A549 (cell line): ENCODE data around the gene TBC1D16. TPM values are rescaled to one million over a fixed set of nuclear protein-coding genes. Genes with fewer than 3 reads are reported as not detected.

Experiments used
- ATAC-seq, 2 experiments: fragments of 200-7000 bp in 1 of 2; fragments of >200 bp in 1 of 2; cut with Nextera tagmentation in 1 of 2; cut with Tn5 transposase in 1 of 2; 3 replicates each; pipeline versions ENCODE4 v1.8.0 to v1.9.1; 2018 to 2020; ENCODE audit warnings: mild to moderate bottlenecking in 1 of 2, moderate library complexity in 1 of 2
- CTCF ChIA-PET: fragments of 300-600 bp; sonication (Branson Sonifier 250); formaldehyde crosslinking; extraction: SDS; loops from one replicate; lab custom pipeline; 2021; ENCODE audit warnings: antibody characterized with exemption, inconsistent platforms; lab: Yijun Ruan, JAX
- POLR2A ChIA-PET: fragments of 350-600 bp; formaldehyde crosslinking; extraction: SDS; loops from one replicate; lab custom pipeline; 2021; ENCODE audit warnings: antibody characterized with exemption, inconsistent platforms; lab: Yijun Ruan, JAX
- DNase-seq, 2 experiments: peaks; one replicate each; pipeline versions ENCODE4 v3.0.0 to v3.0.0-alpha.2; 2011 to 2016; ENCODE audit warnings: low read depth in 1 of 2, low spot score in 1 of 2
- FAIRE-seq: peaks from 2 replicates; lab custom pipeline; 2011; peaks lifted over from hg19 to GRCh38; lab: Jason Lieb, UNC
- H3K27ac ChIP-seq, 2 experiments: fragments of >200 bp; sonication (Bioruptor Twin); formaldehyde crosslinking; 3 replicates each; pipeline ENCODE4 v1.5.1; 2016 to 2017
- H3K4me1 ChIP-seq: fragments of >200 bp; sonication (Bioruptor Twin); formaldehyde crosslinking; 3 replicates; pipeline ENCODE4 v1.6.1; 2016
- H3K4me2 ChIP-seq: fragments of >200 bp; sonication (Bioruptor Twin); formaldehyde crosslinking; 3 replicates; pipeline ENCODE4 v1.6.1; 2016
- H3K4me3 ChIP-seq: fragments of >200 bp; sonication (Bioruptor Twin); formaldehyde crosslinking; 3 replicates; pipeline ENCODE4 v1.5.1; 2016
- H3K9me3 ChIP-seq: fragments of >200 bp; sonication (Bioruptor Twin); formaldehyde crosslinking; 3 replicates; pipeline ENCODE4 v1.6.1; 2016
- BHLHE40 ChIP-seq: IDR thresholded peaks from 2 replicates; pipeline ENCODE4 v1.6.1; 2012; ENCODE audit warnings: low read depth, low read length, inconsistent platforms
- CBX2 ChIP-seq: fragments of 200-600 bp; sonication (generic); IDR thresholded peaks from 2 replicates; pipeline ENCODE4 v1.6.1; 2016; ENCODE audit warnings: low read depth, mild to moderate bottlenecking, borderline replicate concordance
- CBX8 ChIP-seq: fragments of 200-600 bp; sonication (generic); IDR thresholded peaks from 2 replicates; pipeline ENCODE4 v1.6.1; 2016
- CEBPB ChIP-seq, 2 experiments: fragments of >200 bp in 1 of 2; sonication (Bioruptor Twin) in 1 of 2; formaldehyde crosslinking in 1 of 2; IDR thresholded peaks; 2 replicates each; pipeline ENCODE4 v1.6.1; 2012 to 2016
- CHD2 ChIP-seq: fragments of 150-350 bp; IDR thresholded peaks from 2 replicates; pipeline ENCODE4 v1.6.1; 2014; ENCODE audit warnings: low read length; ENCODE audit not compliant: partially characterized antibody
- CHD4 ChIP-seq: fragments of 200-600 bp; sonication (generic); IDR thresholded peaks from 2 replicates; pipeline ENCODE4 v1.6.1; 2016; ENCODE audit warnings: antibody characterized with exemption, mild to moderate bottlenecking, borderline replicate concordance
- ELK1 ChIP-seq: fragments of 150-350 bp; IDR thresholded peaks from 2 replicates; pipeline ENCODE4 v1.6.1; 2014; ENCODE audit warnings: low read depth, mild to moderate bottlenecking, low read length
- GATA3 ChIP-seq: IDR thresholded peaks from 2 replicates; pipeline ENCODE4 v1.6.1; 2012; ENCODE audit warnings: borderline replicate concordance
- HMGXB4 ChIP-seq: fragments of 250-450 bp; sonication (Bioruptor Pico); IDR thresholded peaks from 2 replicates; pipeline ENCODE4 v1.5.0; 2021; ENCODE audit warnings: mild to moderate bottlenecking, moderate library complexity, borderline replicate concordance
- HOXB13 ChIP-seq: fragments of 250-450 bp; sonication (Bioruptor Pico); IDR thresholded peaks from 2 replicates; pipeline ENCODE4 v1.5.0; 2020; ENCODE audit warnings: low read depth, mild to moderate bottlenecking, moderate library complexity
- JUNB ChIP-seq: fragments of >200 bp; sonication (Bioruptor Twin); formaldehyde crosslinking; IDR thresholded peaks from 2 replicates; pipeline ENCODE4 v1.6.1; 2016
- MYC ChIP-seq: IDR thresholded peaks from 2 replicates; pipeline ENCODE4 v1.6.1; 2012; ENCODE audit warnings: mild to moderate bottlenecking, inconsistent platforms, low read length, improper control_type of control experiment, borderline replicate concordance
- NFE2L2 ChIP-seq: fragments of 150-350 bp; conservative IDR thresholded peaks from 2 replicates; pipeline ENCODE4 v1.6.1; 2014; ENCODE audit warnings: low read length
- NR3C1 ChIP-seq: fragments of >200 bp; sonication (Bioruptor Twin); formaldehyde crosslinking; IDR thresholded peaks from 3 replicates; pipeline ENCODE4 v1.6.1; 2017
- RCOR1 ChIP-seq: fragments of 150-350 bp; IDR thresholded peaks from 2 replicates; pipeline ENCODE4 v1.6.1; 2014; ENCODE audit warnings: antibody characterized with exemption, low read length, low read depth
- RNF2 ChIP-seq: fragments of 200-600 bp; sonication (generic); IDR thresholded peaks from 2 replicates; pipeline ENCODE4 v1.6.1; 2016; ENCODE audit warnings: low read depth, mild to moderate bottlenecking, antibody characterized with exemption, moderate library complexity, borderline replicate concordance
- ZC3H11A ChIP-seq: fragments of 450-650 bp; IDR thresholded peaks from 2 replicates; pipeline ENCODE4 v1.6.1; 2014; ENCODE audit warnings: antibody characterized with exemption, mild to moderate bottlenecking
- ZNF302 ChIP-seq: fragments of 250-450 bp; sonication (Bioruptor Pico); IDR thresholded peaks from 2 replicates; pipeline ENCODE4 v1.9.0; 2021; ENCODE audit warnings: inconsistent platforms, mild to moderate bottlenecking, moderate library complexity
- WGBS: methylation state at CpG from one replicate; pipeline ENCODE4 v1.1.6; 2017; ENCODE audit errors: missing lambda C conversion rate; 5-methylcytosine and 5-hydroxymethylcytosine counted together
- polyA plus RNA-seq, 4 experiments: library from polyadenylated mRNA; depleted of rRNA in 3 of 4; stranded (reverse); fragments of >200 nt; fragmentation: RNase III in 1 of 4; extraction: RNeasy Plus Mini Kit Qiagen cat#74134 plus additional on column Dnase treatment in 1 of 4; gene quantifications; 2 replicates in 3 of 4; 3 replicates in 1 of 4; pipeline ENCODE4 v1.2.3, GENCODE V29; 2011 to 2017
- TF ChIP-seq, protein P1 (sequence below): fragments of 450-650 bp; IDR thresholded peaks from 2 replicates; pipeline ENCODE4 v1.6.1; 2014; ENCODE audit warnings: antibody characterized with exemption
- TF ChIP-seq, protein P2 (sequence below): fragments of 250-450 bp; sonication (Bioruptor Pico); IDR thresholded peaks from 2 replicates; pipeline ENCODE4 v1.5.0; 2020; ENCODE audit warnings: low read depth, mild to moderate bottlenecking, moderate library complexity

Gene TBC1D16
- polyA plus RNA-seq, 2 of the 4 experiments (the other 2 are of a cell fraction): 8.9 to 12.5 TPM

- TF ChIP-seq CBX2: no peak
These were observed 89.9 kb downstream of the TBC1D16 start (continued) for GRCh38 chr17:79945591-79946255.

- ATAC-seq: no peak
- CTCF ChIA-PET: interaction anchor here (0.5 to 1.3 kb wide), 3 partner anchors 48 to 136 kb away, joined by 3 to 4 read pairs (median 3); no protein-coding TSS in a partner anchor
- Histone ChIP-seq H3K4me3 (no peak overlapping the region), H3K4me2 (no peak overlapping the region), H3K27ac (no peak overlapping the region), H3K4me1 (no peaks in the 10 kb centered on the region), H3K9me3 (no peaks in the 10 kb centered on the region)
- WGBS: 94% methylated on average over 31 of the region's 31 CpGs
- TF ChIP-seq BHLHE40 (no peak), RCOR1 (no peak), RNF2 (no peak), NR3C1 (no peak), MYC (no peak), NFE2L2 (no peak), GATA3 (no peak), ELK1 (no peak), HOXB13 (CRISPR knock-in tag) (no peak), ZC3H11A (no peak), HMGXB4 (CRISPR knock-in tag) (no peak), CHD2 (no peak), ZNF302 (no peak), JUNB (no peak), CEBPB (IDR thresholded peaks at IDR 0.05) (no peak), CBX8 (no peak)
- TF ChIP-seq, protein P1, sequence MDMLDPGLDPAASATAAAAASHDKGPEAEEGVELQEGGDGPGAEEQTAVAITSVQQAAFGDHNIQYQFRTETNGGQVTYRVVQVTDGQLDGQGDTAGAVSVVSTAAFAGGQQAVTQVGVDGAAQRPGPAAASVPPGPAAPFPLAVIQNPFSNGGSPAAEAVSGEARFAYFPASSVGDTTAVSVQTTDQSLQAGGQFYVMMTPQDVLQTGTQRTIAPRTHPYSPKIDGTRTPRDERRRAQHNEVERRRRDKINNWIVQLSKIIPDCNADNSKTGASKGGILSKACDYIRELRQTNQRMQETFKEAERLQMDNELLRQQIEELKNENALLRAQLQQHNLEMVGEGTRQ: no peak
- no peak for DNase-seq
- POLR2A ChIA-PET: no interaction called here
- no peak for FAIRE-seq
These were observed 90.8 kb downstream of the TBC1D16 start for GRCh38 chr17:79944821-79945391.

GRCh38 chr17:79944251-79944812, 91.3 kb downstream of the TBC1D16 start:
- H3K4me1 ChIP-seq: no peaks in the 10 kb centered on the region
- TF ChIP-seq, protein P2, sequence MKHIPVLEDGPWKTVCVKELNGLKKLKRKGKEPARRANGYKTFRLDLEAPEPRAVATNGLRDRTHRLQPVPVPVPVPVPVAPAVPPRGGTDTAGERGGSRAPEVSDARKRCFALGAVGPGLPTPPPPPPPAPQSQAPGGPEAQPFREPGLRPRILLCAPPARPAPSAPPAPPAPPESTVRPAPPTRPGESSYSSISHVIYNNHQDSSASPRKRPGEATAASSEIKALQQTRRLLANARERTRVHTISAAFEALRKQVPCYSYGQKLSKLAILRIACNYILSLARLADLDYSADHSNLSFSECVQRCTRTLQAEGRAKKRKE (CRISPR knock-in tag): no peak
- TF ChIP-seq, protein P1: no peak
- no peak for TF ChIP-seq CHD4
- CTCF ChIA-PET: interaction anchor here (0.5 to 1.3 kb wide), 4 partner anchors 26 to 136 kb away, joined by 3 read pairs; no protein-coding TSS in a partner anchor
- no peak for FAIRE-seq
- no peak for DNase-seq
- no peaks in the 10 kb centered on the region for H3K9me3 ChIP-seq
- H3K4me3 ChIP-seq: no peak overlapping the region
- no peak overlapping the region for H3K4me2 ChIP-seq
- POLR2A ChIA-PET: no interaction called here
- 92% methylated on average over 23 of the region's 23 CpGs for WGBS
- H3K27ac ChIP-seq: no peak overlapping the region
- no peak for ATAC-seq
